K562 (cell line): Measurements from ENCODE around the gene ADIPOR2. TPM values are rescaled to one million over a fixed set of nuclear protein-coding genes. Genes with fewer than 3 reads are reported as not detected.
A peak's percentile ranks its signal among the peaks of the same experiment; 100 is the strongest.

Source experiments
- ATAC-seq: fragments of 200-7000 bp; cut with Tn5 transposase; 3 replicates; pipeline ENCODE4 v1.9.1; 2020; ENCODE audit warnings: moderate library complexity
- Bru-seq: library from RNA; stranded (reverse); fragments of 400-500 nt; gene quantifications from one replicate; lab custom pipeline; 2021; lab: Mats Ljungman, UMichigan
- BruChase-seq, 2 experiments: library from RNA; stranded (reverse); fragments of 400-500 nt; gene quantifications; one replicate each; lab custom pipeline; 2021; lab: Mats Ljungman, UMichigan
- BruUV-seq: library from RNA; stranded (reverse); fragments of 400-500 nt; replicated peaks from 2 replicates; lab custom pipeline; 2021; lab: Mats Ljungman, UMichigan
- CTCF ChIA-PET: fragments of 300-600 bp; formaldehyde crosslinking; extraction: SDS; loops from one replicate; lab custom pipeline; 2021; ENCODE audit warnings: low intra/inter-chr PET ratio; lab: Yijun Ruan, JAX
- POLR2A ChIA-PET: fragments of 300-600, 350-650 bp; sonication (Branson Sonifier 250); formaldehyde crosslinking; extraction: SDS; loops from one replicate; lab custom pipeline; 2021; ENCODE audit warnings: antibody characterized with exemption, inconsistent platforms; lab: Yijun Ruan, JAX
- DNase-seq, 4 experiments: peaks; one replicate each; pipeline versions ENCODE4 v3.0.0 to v3.0.0-alpha.2; 2011 to 2018; ENCODE audit warnings: low spot score in 3 of 4, mixed read lengths in 3 of 4; ENCODE audit errors: extremely low read depth in 1 of 4
- FAIRE-seq: peaks from 2 replicates; lab custom pipeline; 2011; peaks lifted over from hg19 to GRCh38; lab: Jason Lieb, UNC
- H2AFZ ChIP-seq: 2 replicates; pipeline ENCODE4 v1.6.0; 2011; ENCODE audit warnings: low read depth, low read length, control low read depth, inconsistent platforms
- H3K27ac ChIP-seq: fragments of 200-600 bp; 3 replicates; pipeline ENCODE4 v1.8.0; 2011; ENCODE audit warnings: low read depth, mild to moderate bottlenecking, control low read depth, inconsistent platforms, low read length, moderate library complexity, mixed read lengths; ENCODE audit errors: extremely low read depth
- H3K27me3 ChIP-seq, 2 experiments: fragments of 300-600 bp in 1 of 2; 2 replicates in 1 of 2; 3 replicates in 1 of 2; pipeline versions ENCODE4 v1.6.0 to v1.8.0; 2011; ENCODE audit warnings: inconsistent platforms in 2 of 2, low read length in 2 of 2, mild to moderate bottlenecking in 1 of 2, mixed read lengths in 1 of 2, moderate library complexity in 1 of 2; ENCODE audit not compliant: control insufficient read depth in 2 of 2, insufficient read depth in 2 of 2
- H3K36me3 ChIP-seq: fragments of 300-600 bp; 3 replicates; pipeline ENCODE4 v1.8.0; 2011; ENCODE audit warnings: mild to moderate bottlenecking, low read length, inconsistent platforms; ENCODE audit not compliant: control insufficient read depth, insufficient read depth
- H3K4me1 ChIP-seq, 2 experiments: fragments of 200-600 bp in 1 of 2; replicated peaks in 1 of 2; 2 replicates in 1 of 2; 3 replicates in 1 of 2; pipeline versions ENCODE4 v1.5.1 to v1.8.0; 2011; ENCODE audit warnings: inconsistent platforms in 2 of 2, low read length in 2 of 2, mild to moderate bottlenecking in 1 of 2, mixed read lengths in 1 of 2, moderate library complexity in 1 of 2; ENCODE audit not compliant: control insufficient read depth in 2 of 2, insufficient read depth in 2 of 2
- H3K4me2 ChIP-seq: 2 replicates; pipeline ENCODE4 v1.6.1; 2011; ENCODE audit warnings: low read length, control low read depth, inconsistent platforms, mixed read lengths; ENCODE audit not compliant: insufficient read depth
- H3K4me3 ChIP-seq: fragments of 200-600 bp; sonication (generic), shearing (Covaris generic); 2 replicates; pipeline ENCODE4 v1.5.1; 2016; ENCODE audit warnings: control low read depth, inconsistent platforms
- H3K79me2 ChIP-seq: fragments of 200-600 bp; 3 replicates; pipeline ENCODE4 v1.8.0; 2011; ENCODE audit warnings: low read length, inconsistent platforms; ENCODE audit not compliant: control insufficient read depth, insufficient read depth
- H3K9ac ChIP-seq, 2 experiments: 2 replicates each; pipeline versions ENCODE4 v1.6.0 to v1.6.1; 2011; ENCODE audit warnings: low read depth in 2 of 2, low read length in 2 of 2, control low read depth in 1 of 2, inconsistent platforms in 1 of 2, mild to moderate bottlenecking in 1 of 2, mixed read lengths in 1 of 2; ENCODE audit not compliant: insufficient read depth in 1 of 2
- H3K9me1 ChIP-seq: one replicate; pipeline ENCODE4 v1.6.0; 2011; ENCODE audit warnings: inconsistent platforms, mild to moderate bottlenecking, low read length, moderate library complexity; ENCODE audit not compliant: control insufficient read depth, insufficient read depth
- H3K9me3 ChIP-seq: replicated peaks from 2 replicates; pipeline ENCODE4 v1.5.1; 2011; ENCODE audit warnings: low read depth, low read length, inconsistent platforms; ENCODE audit not compliant: control insufficient read depth, insufficient read depth
- H4K20me1 ChIP-seq: replicated peaks from 2 replicates; pipeline ENCODE4 v1.6.1; 2011; ENCODE audit warnings: low read length, inconsistent platforms, mixed read lengths; ENCODE audit not compliant: control insufficient read depth, insufficient read depth
- ARHGAP35 ChIP-seq: fragments of 450-650 bp; IDR thresholded peaks from 2 replicates; pipeline ENCODE4 v1.6.1; 2018; ENCODE audit not compliant: partially characterized antibody
- CTCF ChIP-seq, 3 experiments: IDR thresholded peaks in 2 of 3; conservative IDR thresholded peaks in 1 of 3; 2 replicates each; pipeline ENCODE4 v1.5.1; 2011 to 2012; ENCODE audit warnings: low read length in 3 of 3, mild to moderate bottlenecking in 3 of 3, control low read depth in 2 of 3, improper control_type of control experiment in 1 of 3, inconsistent platforms in 1 of 3, low read depth in 1 of 3, mixed read lengths in 1 of 3, moderate library complexity in 1 of 3; ENCODE audit not compliant: insufficient read depth in 2 of 3
- HOMEZ ChIP-seq: fragments of 250-450 bp; sonication (Bioruptor Pico); IDR thresholded peaks from 2 replicates; pipeline ENCODE4 v1.4.0; 2020; ENCODE audit warnings: mild to moderate bottlenecking, moderate library complexity
- JUN ChIP-seq, 2 experiments: sonication (generic) in 1 of 2; formaldehyde crosslinking in 1 of 2; IDR thresholded peaks; 2 replicates each; pipeline versions ENCODE4 v1.6.1 to v1.8.0; 2012 to 2022; ENCODE audit warnings: borderline replicate concordance in 2 of 2, mild to moderate bottlenecking in 2 of 2, improper control_type of control experiment in 1 of 2, low read depth in 1 of 2, low read length in 1 of 2, missing genetic modification reagents in 1 of 2
- NFATC3 ChIP-seq: fragments of 450-650 bp; IDR thresholded peaks from 2 replicates; pipeline ENCODE4 v1.6.1; 2017; ENCODE audit warnings: mild to moderate bottlenecking
- SIN3A ChIP-seq, 2 experiments: fragments of 150-350 bp in 1 of 2; IDR thresholded peaks; 2 replicates each; pipeline ENCODE4 v1.6.1; 2011 to 2016; ENCODE audit warnings: borderline replicate concordance in 2 of 2, low read depth in 2 of 2, low read length in 2 of 2, mild to moderate bottlenecking in 2 of 2, moderate library complexity in 2 of 2; ENCODE audit not compliant: control insufficient read depth in 1 of 2
- TBP ChIP-seq: optimal IDR thresholded peaks from 2 replicates; pipeline ENCODE3; 2011; ENCODE audit warnings: low read depth, low read length, improper control_type of control experiment
- TEAD1 ChIP-seq, 2 experiments: fragments of 450-650 bp in 1 of 2; sonication (generic) in 1 of 2; formaldehyde crosslinking; IDR thresholded peaks; 2 replicates each; pipeline versions ENCODE4 v1.4.0 to v1.8.0; 2020 to 2022; ENCODE audit warnings: mild to moderate bottlenecking in 2 of 2, missing genetic modification reagents in 1 of 2
- TEAD2 ChIP-seq: fragments of 450-650 bp; IDR thresholded peaks from 2 replicates; pipeline ENCODE4 v1.6.1; 2016; ENCODE audit warnings: missing genetic modification characterization, control low read depth, missing compliant biosample characterization
- WGBS: fragments of 100-300 bp; shearing (Covaris generic); methylation state at CpG from one replicate; pipeline ENCODE4 v1.1.6; 2016; ENCODE audit warnings: low coverage, mixed read lengths; ENCODE audit not compliant: insufficient coverage; ENCODE audit errors: missing lambda C conversion rate; 5-methylcytosine and 5-hydroxymethylcytosine counted together
- in situ Hi-C: fragments of 300-500 bp; cut with MboI; formaldehyde crosslinking; loops from 4 replicates; pipeline ENCODE4 v1.15.0; 2018; ENCODE audit warnings: inconsistent platforms, mixed read lengths
- intact Hi-C: fragments of 100-400 bp; cut with micrococcal nuclease; formaldehyde crosslinking; loops from 2 replicates; pipeline ENCODE4 v1.14.2; 2022
- long read RNA-seq, 3 experiments: library from polyadenylated mRNA in 2 of 3; library from RNA in 1 of 3; unstranded in 2 of 3; stranded (forward) in 1 of 3; transcript quantifications; one replicate each; pipeline ENCODE4 v2.0.0, GENCODE V29; 2019 to 2022
- polyA minus RNA-seq, 3 experiments: library from RNA; depleted of rRNA, polyadenylated mRNA; stranded (reverse); fragments of >200 nt; gene quantifications; 2 replicates each; pipeline ENCODE4 v1.2.3, GENCODE V29; 2011
- polyA plus RNA-seq, 8 experiments: library from polyadenylated mRNA; depleted of rRNA in 4 of 8; stranded (reverse) in 5 of 8; unstranded in 3 of 8; fragments of >200 nt; fragmentation: Nextera tagmentation in 2 of 8; fragmentation: Illumina TruSeq in 1 of 8; extraction: Ambion mirVana in 2 of 8; extraction: Trizol in 1 of 8; gene quantifications; 2 replicates each; pipeline versions ENCODE4 v1.2.1 to v1.2.3, GENCODE V29; 2011 to 2014; ENCODE audit warnings: inconsistent platforms in 1 of 8, missing spikeins in 1 of 8
- total RNA-seq, 7 experiments: library from RNA; depleted of rRNA in 6 of 7; stranded (reverse); fragments of >200 nt in 6 of 7; fragmentation: Illumina TruSeq in 2 of 7; extraction: Trizol in 2 of 7; gene quantifications; 2 replicates each; pipeline versions ENCODE4 v1.2.1 to v1.2.3, GENCODE V29; 2011 to 2021; ENCODE audit warnings: low replicate concordance in 1 of 7
- TF ChIP-seq, protein P1 (sequence below): sonication (generic); formaldehyde crosslinking; IDR thresholded peaks from 2 replicates; pipeline ENCODE4 v1.8.0; 2022; ENCODE audit warnings: missing genetic modification reagents, mild to moderate bottlenecking, moderate library complexity, borderline replicate concordance

Gene ADIPOR2
- total RNA-seq (2011; cell fraction: chromatin; rRNA removed; ENCODE audit: low replicate concordance), result 43.4 and 113 TPM in 2 replicates
- total RNA-seq (2011; cell fraction: nucleolus; rRNA removed), result 28.3 and 33.6 TPM in 2 replicates
- 69.6 and 116 TPM in 2 replicates for total RNA-seq (2011; cell fraction: nucleoplasm; rRNA removed)
- total RNA-seq (2014; rRNA removed) (22.8 and 23.2 TPM in 2 replicates), total RNA-seq (2014; rRNA removed; fragmentation: Illumina TruSeq; extraction: Trizol) (58.8 and 62.4 TPM in 2 replicates), total RNA-seq (2015; rRNA removed; fragmentation: Illumina TruSeq; extraction: Trizol) (42.0 and 46.0 TPM in 2 replicates), total RNA-seq (2021) (50.9 and 59.1 TPM in 2 replicates), polyA plus RNA-seq (2011; rRNA removed) (39.2 and 63.5 TPM in 2 replicates), polyA plus RNA-seq (2014; fragmentation: Illumina TruSeq; extraction: Trizol) (51.3 and 56.8 TPM in 2 replicates), polyA plus RNA-seq (2014; fragmentation: Nextera tagmentation; extraction: Ambion mirVana) (10 to 100 TPM; 10.9 to 15.6 TPM), polyA plus RNA-seq (2014; rRNA removed) (39.4 and 40.2 TPM in 2 replicates), polyA minus RNA-seq (2011; rRNA and poly(A)+ RNA removed) (51.2 and 62.6 TPM in 2 replicates), Bru-seq, nascent RNA (percentile 87 among the genes with signal in this experiment), BruChase-seq, experiment 1, labeled RNA remaining after a 2-hour chase (percentile 84 among the genes with signal in this experiment), BruChase-seq, experiment 2, labeled RNA remaining after a 6-hour chase (percentile 83 among the genes with signal in this experiment)
- polyA plus RNA-seq (2011; cell fraction: cytosol; rRNA removed), result 25.2 and 37.9 TPM in 2 replicates
- polyA plus RNA-seq (2011; cell fraction: nucleus; rRNA removed), result 26.1 and 34.1 TPM in 2 replicates
- polyA plus RNA-seq (2012), result 38.7 and 40.1 TPM in 2 replicates
- 21.6 and 24.5 TPM in 2 replicates for polyA minus RNA-seq (2011; cell fraction: cytosol; rRNA and poly(A)+ RNA removed)
- polyA minus RNA-seq (2011; cell fraction: nucleus; rRNA and poly(A)+ RNA removed), result 16.8 and 23.4 TPM in 2 replicates
- long read RNA-seq, experiment 1, full-length matches to known transcripts, result 2 of 57 reads
- long read RNA-seq, experiment 1, partial matches to known transcripts, result 4 of 57 reads
- long read RNA-seq, experiment 1, other reads (novel, unspliced or antisense), result 51 of 57 reads
- long read RNA-seq, experiment 2, full-length matches to known transcripts, result 6 of 71 reads
- long read RNA-seq, experiment 2, partial matches to known transcripts, result 51 of 71 reads
- long read RNA-seq, experiment 2, other reads (novel, unspliced or antisense), result 14 of 71 reads
- long read RNA-seq, experiment 3, partial matches to known transcripts, result 0 of 5 reads
- long read RNA-seq, experiment 3, other reads (novel, unspliced or antisense), result 5 of 5 reads

- Histone ChIP-seq H3K4me3 (peak within 1 kb of the TSS; percentile 95), H4K20me1 (peaks cover 17% of the 10 kb centered on the region; the same call in 1 of the 2 replicates), H3K9ac (peak within 1 kb of the TSS; percentile 90 to 94), H3K9me3 (no peaks in the 10 kb centered on the region), H3K27ac (peak within 1 kb of the TSS; percentile 92), H3K79me2 (peaks cover 49% of the 10 kb centered on the region), H3K9me1 (no peaks in the 10 kb centered on the region), H3K27me3 (no peaks in the 10 kb centered on the region), H3K4me2 (peak within 1 kb of the TSS; percentile 91), H2AFZ (peak within 1 kb of the TSS; percentile 83), H3K4me1 (peaks cover 0 to 4% of the 10 kb centered on the region in 2 experiments; a peak in 3 of 5 replicates), H3K36me3 (peaks cover 14% of the 10 kb centered on the region)
- BruUV-seq, result no TSS peak
- ChIA-PET POLR2A (interaction anchor here (0.5 to 2.0 kb wide), 11 partner anchors 8 to 190 kb away, joined by 3 to 20 read pairs (median 4); no protein-coding TSS in a partner anchor), CTCF (no interaction called here)
- peak; percentile 96 for ATAC-seq
- under 1% methylated on average over 25 of the region's 59 CpGs for WGBS
- intact Hi-C loops (loop anchor here (2.0 kb wide), 1 partner anchor 30 kb away; no protein-coding TSS in a partner anchor), in situ Hi-C loops (no loop called here)
- FAIRE-seq, result peak; percentile 93
- DNase-seq, result peak; percentile 87 to 96 (median 92)
- TF ChIP-seq ARHGAP35 (no peak), TEAD1 (CRISPR knock-in tag; IDR thresholded peaks at IDR 0.05) (no peak), JUN (IDR thresholded peaks at IDR 0.05; ENCODE audit: borderline replicate concordance, low read depth, low read length) (0 out of 2 replicates have a peak, but pooled peaks have one; percentile 8), JUN (CRISPR knock-in tag; IDR thresholded peaks at IDR 0.05; ENCODE audit: borderline replicate concordance) (no peak), HOMEZ (CRISPR knock-in tag) (no peak), TBP (peak; percentile 80), SIN3A (IDR thresholded peaks at IDR 0.05; ENCODE audit: borderline replicate concordance in 2 of 2, control insufficient read depth in 1 of 2, low read depth in 2 of 2, low read length in 2 of 2) (peak in 1 of 2 experiments; percentile 40; a peak in 1 of 4 replicates), NFATC3 (no peak), CTCF (IDR thresholded peaks at IDR 0.05 in 2 of 3, conservative IDR thresholded peaks at IDR 0.05 in 1 of 3; ENCODE audit: insufficient read depth in 2 of 3, low read depth in 1 of 3, low read length in 3 of 3) (no peak), TEAD2 (tag) (0 out of 2 replicates have a peak, but pooled peaks have one; percentile 20)
- TF ChIP-seq, protein P1, sequence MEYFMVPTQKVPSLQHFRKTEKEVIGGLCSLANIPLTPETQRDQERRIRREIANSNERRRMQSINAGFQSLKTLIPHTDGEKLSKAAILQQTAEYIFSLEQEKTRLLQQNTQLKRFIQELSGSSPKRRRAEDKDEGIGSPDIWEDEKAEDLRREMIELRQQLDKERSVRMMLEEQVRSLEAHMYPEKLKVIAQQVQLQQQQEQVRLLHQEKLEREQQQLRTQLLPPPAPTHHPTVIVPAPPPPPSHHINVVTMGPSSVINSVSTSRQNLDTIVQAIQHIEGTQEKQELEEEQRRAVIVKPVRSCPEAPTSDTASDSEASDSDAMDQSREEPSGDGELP (CRISPR knock-in tag), result peak; percentile 48; the same call in 1 of the 2 replicates
Observed at GRCh38 chr12:1690578-1691122, at the start of gene ADIPOR2. TSS of gene ADIPOR2 (plus strand) at chr12:1691070. CDS start at chr12:1754344, 63,274 bp downstream.
